ENCODE results near the gene GRPEL2.

The GRPEL2 gene

GRCh38 chr5:149300441-149300840, 44.9 kb upstream of the GRPEL2 start:
- TF ChIP-seq MYC (IDR thresholded peaks at IDR 0.05; ENCODE audit: low read depth, low read length) = no peak
- TF ChIP-seq POLR2A (IDR thresholded peaks at IDR 0.05; ENCODE audit: extremely low read depth, insufficient read length) = no peak
- no peak for TF ChIP-seq MAX (IDR thresholded peaks at IDR 0.05; ENCODE audit: low read depth, low read length)
- TF ChIP-seq CTCF (IDR thresholded peaks at IDR 0.05; ENCODE audit: low read depth, low read length) = no peak
- no peak for DNase-seq (ENCODE audit: low read depth)
- H3K4me3 ChIP-seq (ENCODE audit: low read depth, low read length) = no peak overlapping the region

GRCh38 chr5:149301049-149301743, 44.1 kb upstream of the GRPEL2 start:
- DNase-seq (ENCODE audit: low read depth) = no peak
- no peak for TF ChIP-seq MYC (IDR thresholded peaks at IDR 0.05; ENCODE audit: low read depth, low read length)
- no peak for TF ChIP-seq MAX (IDR thresholded peaks at IDR 0.05; ENCODE audit: low read depth, low read length)
- TF ChIP-seq CTCF (IDR thresholded peaks at IDR 0.05; ENCODE audit: low read depth, low read length) = no peak
- no peak for TF ChIP-seq POLR2A (IDR thresholded peaks at IDR 0.05; ENCODE audit: extremely low read depth, insufficient read length)
- no peak overlapping the region for H3K4me3 ChIP-seq (ENCODE audit: low read depth, low read length)

- no peak for DNase-seq (ENCODE audit: low read depth)
- H3K4me3 ChIP-seq (ENCODE audit: low read depth, low read length) = no peak overlapping the region
- TF ChIP-seq MYC (IDR thresholded peaks at IDR 0.05; ENCODE audit: low read depth, low read length) (no peak), CTCF (IDR thresholded peaks at IDR 0.05; ENCODE audit: low read depth, low read length) (no peak), MAX (IDR thresholded peaks at IDR 0.05; ENCODE audit: low read depth, low read length) (no peak), POLR2A (IDR thresholded peaks at IDR 0.05; ENCODE audit: extremely low read depth, insufficient read length) (no peak)
Measured at GRCh38 chr5:149301744-149302380, 43.4 kb upstream of the GRPEL2 start.

GRCh38 chr5:149302641-149303040, 42.7 kb upstream of the GRPEL2 start:
- no peak overlapping the region for H3K4me3 ChIP-seq (ENCODE audit: low read depth, low read length)
- TF ChIP-seq MYC (IDR thresholded peaks at IDR 0.05; ENCODE audit: low read depth, low read length) = no peak
- TF ChIP-seq MAX (IDR thresholded peaks at IDR 0.05; ENCODE audit: low read depth, low read length) = no peak
- TF ChIP-seq CTCF (IDR thresholded peaks at IDR 0.05; ENCODE audit: low read depth, low read length) = no peak
- no peak for TF ChIP-seq POLR2A (IDR thresholded peaks at IDR 0.05; ENCODE audit: extremely low read depth, insufficient read length)
- peak; percentile 35 for DNase-seq (ENCODE audit: low read depth)

GRCh38 chr5:149303210-149303609, 42.1 kb upstream of the GRPEL2 start:
- no peak for TF ChIP-seq MYC (IDR thresholded peaks at IDR 0.05; ENCODE audit: low read depth, low read length)
- no peak for TF ChIP-seq MAX (IDR thresholded peaks at IDR 0.05; ENCODE audit: low read depth, low read length)
- no peak for TF ChIP-seq CTCF (IDR thresholded peaks at IDR 0.05; ENCODE audit: low read depth, low read length)
- no peak for TF ChIP-seq POLR2A (IDR thresholded peaks at IDR 0.05; ENCODE audit: extremely low read depth, insufficient read length)
- DNase-seq (ENCODE audit: low read depth) = no peak

More at GRCh38 chr5:149303210-149303609, 42.1 kb upstream of the GRPEL2 start:
- no peak overlapping the region for H3K4me3 ChIP-seq (ENCODE audit: low read depth, low read length)

Data from NB4 (cell line).